Activated CD4-positive, alpha-beta T cell treated with anti-CD3 and anti-CD28 coated beads for 48 hours (primary cell): ENCODE measurements around the gene UMAD1.

Experiments
- DNase-seq: peaks from one replicate; pipeline ENCODE4 v3.0.0-alpha.2; 2020

The UMAD1 gene

DNA sequence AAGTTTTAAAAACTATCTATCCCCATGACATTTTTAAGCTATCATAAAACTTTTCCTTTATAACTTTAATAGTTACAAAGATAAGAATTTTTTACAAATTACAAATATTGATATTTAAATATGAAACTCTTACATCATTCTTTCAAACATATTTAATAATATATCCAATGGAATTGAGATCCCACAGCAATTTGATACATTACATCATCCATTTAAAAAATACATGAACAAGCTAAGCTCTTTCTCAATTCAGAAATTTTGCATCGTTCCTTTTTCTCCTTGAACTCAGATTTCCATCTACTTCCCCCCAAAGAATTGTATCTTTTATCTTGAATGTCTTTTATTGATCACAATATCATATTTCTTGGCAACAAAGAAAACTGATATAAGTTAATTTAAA, 209.6 kb downstream of the UMAD1 start:
- DNase-seq, result no peak

DNA sequence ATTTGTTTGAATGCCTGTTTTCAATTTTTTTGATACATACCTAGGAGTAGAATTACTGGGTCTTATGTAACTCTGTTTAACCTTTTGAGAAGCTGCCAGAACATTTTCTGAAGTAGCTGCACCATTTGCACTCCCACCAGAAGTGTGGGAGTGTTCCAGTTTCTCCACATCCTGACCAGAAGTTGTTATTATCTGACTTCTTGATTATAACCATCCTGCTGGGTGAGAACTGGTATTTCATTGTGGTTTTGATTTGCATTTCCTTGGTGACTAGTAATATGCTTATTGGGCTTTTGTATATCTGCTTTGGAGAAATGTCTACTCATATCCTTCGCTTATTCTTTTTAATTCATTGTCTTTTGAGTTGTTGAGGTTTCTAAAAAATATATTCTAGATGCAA, 210.8 kb downstream of the UMAD1 start:
- DNase-seq, result no peak

DNA sequence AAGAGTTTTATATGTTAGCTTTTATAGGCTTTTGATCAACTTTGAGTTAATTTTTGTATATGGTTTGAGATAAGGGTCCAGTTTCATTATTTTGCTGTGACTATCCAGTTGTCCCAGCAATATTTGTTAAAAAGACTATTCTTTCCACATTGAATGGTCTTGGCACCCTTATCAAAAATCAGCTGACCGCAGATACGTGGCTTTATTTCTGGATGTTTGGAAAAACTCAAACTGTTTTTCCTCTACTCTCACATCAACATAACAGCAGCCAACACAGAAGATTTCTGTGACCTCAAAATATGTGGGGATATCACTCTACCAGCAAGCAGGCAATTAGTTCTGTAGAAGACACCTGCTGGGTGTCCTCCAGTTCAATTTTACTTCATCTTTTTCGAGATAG, 211.4 kb downstream of the UMAD1 start:
- no peak for DNase-seq

DNA sequence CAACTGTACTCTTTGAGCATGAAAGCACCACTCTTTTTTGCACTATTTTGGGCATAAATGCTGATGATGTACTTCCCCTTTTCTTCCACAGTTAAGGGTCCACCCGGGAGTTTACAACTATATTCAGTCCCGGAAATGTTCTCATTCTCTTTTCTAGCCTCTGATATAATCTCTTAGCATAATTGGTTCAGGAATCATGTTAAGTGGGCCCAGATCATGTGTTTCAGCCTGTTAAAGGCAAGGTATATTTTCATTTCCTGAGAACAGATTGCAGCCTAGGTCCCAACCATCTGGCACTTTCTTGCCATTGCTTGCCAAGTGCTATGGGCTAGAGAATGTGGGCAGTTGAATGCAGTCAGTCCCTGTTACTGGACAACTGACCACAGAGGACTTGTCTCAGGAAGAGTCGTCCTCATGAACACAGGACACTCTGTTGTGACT, 216.6 kb downstream of the UMAD1 start:
- DNase-seq, result no peak

DNA sequence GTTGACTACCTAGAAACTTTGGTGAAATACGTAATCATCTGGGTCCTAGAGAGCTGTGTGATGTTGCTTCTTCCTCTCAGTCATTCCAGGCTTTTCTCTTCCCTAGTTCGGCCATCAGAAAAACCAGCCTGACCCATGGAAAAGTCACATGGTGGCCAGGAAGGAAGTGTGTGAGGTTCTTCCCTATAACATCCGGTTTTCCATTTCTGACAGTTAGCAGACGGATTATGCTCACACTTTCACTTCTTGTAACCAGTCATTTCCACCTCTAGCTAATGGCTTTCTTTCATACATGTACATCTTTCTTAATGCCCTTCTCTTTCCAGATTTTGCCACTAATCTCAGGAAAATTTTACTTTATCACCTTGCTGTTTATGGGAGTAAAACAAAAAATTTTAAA, 218.0 kb downstream of the UMAD1 start:
- DNase-seq, result no peak

DNA sequence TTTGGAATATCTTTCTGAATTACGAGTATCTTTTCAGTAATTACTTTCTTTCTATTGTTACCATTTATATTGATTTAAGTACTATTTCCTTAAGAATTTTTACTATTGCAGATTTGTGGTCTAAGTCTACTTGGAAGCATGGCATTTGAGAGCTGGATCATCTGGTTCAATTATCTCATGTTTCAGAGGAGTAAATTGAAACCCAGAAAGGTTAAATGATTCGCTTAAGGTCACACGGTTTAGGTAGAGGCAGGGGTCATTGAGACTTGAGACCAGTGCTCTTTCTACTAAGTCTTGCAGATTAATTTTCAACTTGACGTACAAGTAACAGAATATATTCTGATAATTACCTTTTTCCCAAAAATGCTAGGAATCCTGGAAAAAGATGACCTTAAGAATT, 218.9 kb downstream of the UMAD1 start:
- DNase-seq, result no peak

DNA sequence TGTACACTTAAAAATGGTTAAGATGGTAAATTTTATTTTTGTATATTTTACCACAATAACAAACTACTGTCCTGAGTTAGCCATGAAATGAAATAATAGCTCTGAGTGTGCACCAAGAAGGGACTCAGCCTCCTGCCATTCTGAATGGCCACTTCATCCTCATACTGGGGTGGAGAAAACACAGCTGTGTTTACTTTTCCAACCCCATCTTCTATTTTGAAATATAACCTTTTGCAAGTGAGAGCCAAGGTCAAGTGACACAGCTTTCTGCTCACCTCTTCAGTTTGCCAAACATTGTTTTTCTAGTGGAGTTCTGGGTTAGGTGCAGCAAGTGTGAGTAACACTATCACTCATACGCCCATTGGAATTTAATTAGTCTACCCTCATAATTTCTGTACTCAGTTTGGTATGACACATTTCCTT, 220.7 kb downstream of the UMAD1 start:
- no peak for DNase-seq

DNA sequence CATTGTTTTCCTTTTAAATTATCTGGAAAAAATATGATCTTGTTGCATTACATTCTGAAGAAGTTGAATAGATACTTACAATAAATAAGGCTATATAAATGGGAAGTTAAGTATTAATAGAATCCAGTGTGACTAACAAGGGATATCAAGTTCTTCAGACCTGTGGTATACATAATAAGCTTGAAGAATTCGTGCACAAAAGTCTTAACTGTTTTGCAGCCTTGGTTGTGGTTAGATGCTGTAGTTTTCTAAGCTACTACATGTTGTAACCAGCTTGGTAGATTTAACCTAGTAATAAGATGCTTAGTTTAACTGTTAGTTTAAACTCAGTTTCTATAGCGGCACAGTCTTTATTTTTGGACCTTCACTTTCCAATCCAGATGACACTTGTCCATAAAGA, 221.8 kb downstream of the UMAD1 start:
- DNase-seq, result no peak

DNA sequence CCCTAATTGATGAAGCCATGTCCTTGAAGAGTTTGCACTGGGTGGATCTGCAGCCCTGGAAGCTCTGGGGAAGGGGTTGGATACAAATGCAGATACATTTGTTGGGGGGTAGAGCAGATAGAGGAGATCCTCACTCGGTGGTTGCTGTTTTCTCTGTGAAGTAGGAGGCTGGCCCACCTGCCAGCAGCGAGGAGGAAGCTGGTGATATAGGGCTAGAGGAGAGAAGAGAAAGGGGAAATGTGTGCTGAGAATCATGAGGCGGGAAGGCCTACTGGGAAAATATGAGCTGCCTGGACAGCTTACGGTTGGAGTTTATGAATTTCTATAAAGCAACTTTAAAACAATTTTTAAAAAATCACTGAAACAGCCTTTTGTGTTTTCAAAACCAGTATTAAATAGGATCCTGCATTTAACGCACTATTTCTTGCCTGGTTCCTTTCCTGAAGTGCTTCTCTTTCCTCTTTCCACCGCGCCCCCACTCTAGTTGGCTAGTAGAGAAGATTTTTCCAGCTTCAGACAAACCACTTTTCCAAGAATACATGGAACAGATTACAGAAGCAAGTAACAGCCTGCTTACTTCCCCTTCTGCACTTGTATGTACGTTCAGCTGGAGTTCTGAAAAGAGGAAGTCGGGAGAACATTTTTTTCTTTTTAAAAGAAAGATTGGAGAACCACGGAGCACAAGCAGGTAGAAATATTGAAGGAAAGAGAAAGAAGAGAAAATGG, 227.5 kb downstream of the UMAD1 start:
- DNase-seq, result no peak

DNA sequence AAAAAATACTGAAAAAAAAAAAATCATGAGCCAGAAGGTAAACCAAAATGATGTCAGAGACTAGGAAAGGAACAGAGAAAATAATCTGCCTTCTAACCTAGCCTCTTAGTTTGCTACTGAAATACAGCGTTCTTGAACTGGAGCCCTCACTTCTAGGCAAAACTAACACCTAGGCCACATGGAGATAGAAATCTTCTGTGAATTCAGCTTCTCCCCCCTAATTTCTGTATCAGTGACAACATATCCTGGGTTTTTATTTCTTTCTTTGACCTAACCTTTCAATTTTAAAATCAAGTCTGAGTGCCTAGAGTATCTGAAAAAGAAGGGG, 228.0 kb downstream of the UMAD1 start:
- no peak for DNase-seq

DNA sequence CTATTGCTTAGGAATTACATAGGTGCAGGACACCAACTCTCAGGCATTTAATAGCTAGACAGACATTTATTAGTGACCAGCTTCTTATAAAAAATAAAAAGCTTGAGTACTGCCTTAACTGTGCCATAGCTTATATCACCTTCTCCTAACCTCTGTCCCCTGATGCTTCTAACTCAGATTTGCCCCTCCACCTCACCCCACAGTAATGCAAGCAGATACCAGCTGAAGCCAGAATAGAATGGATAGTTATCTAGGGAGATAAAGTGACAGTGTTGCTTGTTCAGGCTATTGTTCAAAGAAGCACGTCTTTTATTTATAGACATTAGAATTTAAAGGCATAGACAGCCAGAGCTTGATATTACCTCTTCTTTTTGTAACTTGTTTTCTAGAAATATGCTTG, 228.5 kb downstream of the UMAD1 start:
- no peak for DNase-seq

DNA sequence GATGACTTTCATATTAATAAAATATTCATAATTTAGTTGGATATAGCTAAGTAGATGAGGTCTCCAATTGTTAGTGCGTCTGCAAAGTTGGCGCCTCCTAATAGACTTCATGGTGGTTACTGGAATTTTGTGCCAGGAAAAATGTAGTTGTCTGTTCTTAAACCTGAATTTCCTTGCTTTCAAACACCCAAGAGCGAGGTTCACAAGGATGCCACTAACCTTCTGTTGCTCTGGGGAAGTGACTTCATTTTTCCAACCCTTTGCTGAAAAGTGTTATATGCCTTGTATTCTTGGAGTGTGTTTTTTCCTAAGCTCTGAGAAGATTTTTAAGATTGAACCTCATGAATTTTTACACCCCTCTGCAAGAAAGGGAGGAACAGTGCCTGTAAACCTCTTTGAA, 229.1 kb downstream of the UMAD1 start:
- DNase-seq, result no peak

DNA sequence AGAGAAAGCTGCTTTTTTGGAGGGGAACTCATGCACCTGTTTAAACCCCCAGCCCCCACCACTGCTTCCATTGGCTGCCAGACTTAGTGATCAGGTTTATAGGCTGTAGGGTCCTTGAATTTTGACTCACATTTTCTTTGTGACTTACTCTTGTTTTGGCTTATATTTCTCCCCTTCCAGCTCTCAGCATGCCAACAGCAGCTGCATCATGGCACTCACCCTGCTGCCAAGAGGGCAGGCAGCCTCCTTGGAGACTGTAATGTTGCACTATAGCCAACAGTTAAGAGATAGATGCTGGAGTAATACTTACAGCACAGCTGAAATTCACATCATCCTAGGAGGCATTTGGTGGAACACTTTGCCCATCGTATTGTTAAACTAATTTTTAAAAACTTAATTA, 230.0 kb downstream of the UMAD1 start:
- no peak for DNase-seq

DNA sequence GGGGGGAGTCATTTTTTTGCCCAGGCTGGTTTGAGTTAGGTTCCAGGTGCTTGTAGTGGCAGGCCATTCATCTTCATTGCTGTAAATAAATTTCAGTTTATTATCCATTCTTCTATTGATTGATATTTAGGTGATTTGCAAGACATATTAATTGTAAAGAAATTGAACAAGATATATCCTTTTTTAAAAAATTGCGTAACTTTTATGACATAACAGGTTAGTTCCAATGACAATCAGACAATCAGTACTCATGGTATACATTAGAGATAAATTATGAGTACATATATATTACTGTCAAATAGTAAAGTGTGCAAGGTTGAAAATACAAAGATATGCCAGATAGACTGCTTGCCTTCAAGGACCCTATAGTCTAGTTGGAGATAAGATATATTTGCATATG, 235.9 kb downstream of the UMAD1 start:
- DNase-seq, result no peak

DNA sequence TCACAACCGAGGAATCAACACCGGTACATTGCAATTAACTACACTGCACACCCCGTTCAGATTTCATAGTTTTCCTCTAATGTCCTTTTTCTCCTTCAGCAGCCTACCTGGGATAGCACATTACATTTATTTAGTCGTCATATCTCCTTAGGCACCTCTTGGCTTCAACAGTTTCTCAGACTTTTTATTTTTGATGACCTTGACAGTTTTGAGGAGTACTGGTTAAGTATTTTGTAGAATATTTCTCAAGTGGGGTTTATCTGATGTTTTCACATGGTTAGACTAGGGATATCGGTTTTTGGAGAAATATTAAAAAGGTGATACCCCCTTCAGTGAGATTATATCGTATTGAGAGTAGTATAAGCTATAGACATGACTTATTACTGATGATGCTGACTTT, 241.0 kb downstream of the UMAD1 start:
- no peak for DNase-seq

DNA sequence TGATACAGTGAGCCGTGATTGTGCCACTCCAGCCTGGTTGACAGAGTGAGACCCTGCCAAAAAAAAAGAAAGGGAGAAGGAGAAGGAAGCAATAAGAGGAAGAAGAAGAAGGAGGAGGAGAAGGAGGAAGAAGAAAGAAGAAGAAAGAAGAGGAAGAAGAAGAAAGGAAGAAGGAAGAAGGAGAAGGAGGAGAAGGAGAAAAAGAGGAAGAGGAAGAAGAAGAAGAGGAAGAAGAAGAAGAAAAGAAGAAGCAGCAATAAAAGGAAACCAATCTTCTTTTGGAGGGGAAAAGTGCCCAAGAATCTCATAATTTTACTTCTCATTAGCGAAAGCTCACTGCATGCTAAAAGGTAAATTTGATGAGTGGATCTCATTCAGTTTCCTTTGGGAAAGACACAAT, 242.3 kb downstream of the UMAD1 start:
- DNase-seq, result no peak

DNA sequence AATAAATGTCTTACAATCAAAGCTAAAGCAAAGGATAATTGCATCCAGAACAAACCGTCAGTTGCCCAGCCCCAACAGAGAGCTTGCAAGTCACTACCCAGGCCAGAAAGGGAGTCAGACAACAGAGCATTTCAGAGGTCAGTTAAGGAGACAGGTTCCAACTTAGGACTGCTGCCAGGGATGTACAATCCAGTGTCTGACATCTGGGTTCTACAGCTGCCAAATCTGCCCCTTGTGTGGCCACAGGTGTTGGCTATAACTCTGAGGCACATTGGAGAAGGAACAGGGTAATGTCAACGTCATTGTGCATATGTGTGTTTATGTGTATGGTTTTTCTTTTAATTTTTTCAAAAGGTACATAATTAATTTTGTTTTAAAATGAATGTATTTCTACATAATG, 242.8 kb downstream of the UMAD1 start:
- DNase-seq, result no peak

DNA sequence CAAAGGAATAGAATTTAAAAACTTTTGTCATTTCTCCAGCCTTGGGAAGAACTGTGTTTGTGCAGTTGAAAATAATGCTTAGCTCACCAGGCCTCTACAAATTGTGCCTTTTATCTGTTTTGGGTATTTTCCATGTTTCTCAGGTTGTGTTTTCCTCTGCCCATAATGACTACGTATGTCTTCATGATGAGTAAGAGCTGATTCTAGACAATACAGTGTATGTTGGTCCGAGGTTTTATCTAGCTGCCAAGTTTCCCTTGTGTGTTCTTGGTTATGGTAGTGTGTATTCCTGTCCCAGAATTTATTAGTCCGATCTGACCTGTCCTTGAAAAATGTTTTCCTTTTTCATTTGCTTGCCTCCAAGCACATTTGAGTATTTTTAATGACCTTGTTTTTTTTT, 244.3 kb downstream of the UMAD1 start:
- no peak for DNase-seq

DNA sequence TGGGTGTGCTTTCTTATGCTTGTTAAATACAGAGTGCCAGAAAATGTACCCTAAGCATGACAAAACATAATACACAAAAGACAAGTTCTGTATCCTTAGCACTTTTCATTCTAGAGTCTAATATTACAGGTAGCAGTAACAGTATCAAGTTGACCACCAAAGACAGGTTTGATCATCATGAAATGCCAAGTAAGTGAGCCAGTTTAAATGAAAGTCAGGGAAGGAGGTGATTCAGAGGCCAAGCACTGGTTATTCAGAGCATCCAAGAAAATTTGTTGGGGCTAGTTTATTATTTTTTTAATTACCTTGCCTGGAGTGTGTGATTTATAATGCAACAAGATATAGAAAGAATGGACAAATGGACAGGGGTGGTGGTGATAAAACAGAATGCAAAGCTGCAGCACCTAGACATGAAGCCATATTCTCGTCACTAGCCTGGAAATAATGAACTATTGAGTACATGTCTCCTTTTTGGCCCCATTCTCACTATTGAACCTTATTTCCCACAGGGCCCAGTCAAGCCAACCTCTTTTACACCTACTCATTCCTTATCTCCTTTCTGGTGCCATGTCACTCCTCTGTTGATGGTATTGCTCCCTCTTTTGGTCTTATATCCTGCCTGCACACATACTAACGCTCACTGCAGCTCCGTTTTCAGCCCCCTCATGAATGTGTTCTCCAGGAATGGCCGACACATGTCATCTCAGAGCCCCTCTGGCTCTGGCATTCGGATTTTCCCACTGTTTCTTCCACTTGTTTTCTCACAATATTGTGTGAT, 249.4 kb downstream of the UMAD1 start:
- no peak for DNase-seq

DNA sequence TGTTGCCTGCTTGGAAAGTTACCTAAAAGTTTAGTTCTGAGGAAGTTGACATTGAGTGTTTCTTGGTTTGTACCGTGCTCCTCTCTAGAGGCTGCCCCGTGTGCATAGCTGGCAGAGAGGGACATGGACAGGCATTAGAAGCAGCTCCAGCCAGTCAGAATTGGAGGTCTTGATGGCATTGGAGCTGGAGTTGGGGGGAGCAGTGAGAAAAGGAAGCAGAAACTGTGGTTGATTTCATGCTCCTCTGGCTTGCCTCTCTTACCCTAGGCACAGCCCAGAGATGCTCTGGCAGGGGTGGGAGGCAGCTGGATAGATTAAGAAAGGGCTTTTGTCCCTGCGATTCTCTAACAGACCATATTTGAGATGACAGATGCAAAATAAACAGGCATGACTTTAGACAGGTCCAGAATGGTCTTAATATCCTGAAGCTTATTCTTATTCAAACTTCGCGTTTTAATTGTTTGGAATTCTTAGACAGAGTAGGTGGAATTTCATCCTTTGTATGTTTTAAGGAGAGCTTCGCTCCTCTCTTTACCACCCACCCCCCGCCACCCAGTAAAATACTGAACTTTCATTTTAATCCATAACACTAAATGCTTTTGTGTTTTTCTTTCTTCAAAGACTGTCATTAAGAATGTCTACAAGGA, 254.6 kb downstream of the UMAD1 start:
- DNase-seq, result no peak

DNA sequence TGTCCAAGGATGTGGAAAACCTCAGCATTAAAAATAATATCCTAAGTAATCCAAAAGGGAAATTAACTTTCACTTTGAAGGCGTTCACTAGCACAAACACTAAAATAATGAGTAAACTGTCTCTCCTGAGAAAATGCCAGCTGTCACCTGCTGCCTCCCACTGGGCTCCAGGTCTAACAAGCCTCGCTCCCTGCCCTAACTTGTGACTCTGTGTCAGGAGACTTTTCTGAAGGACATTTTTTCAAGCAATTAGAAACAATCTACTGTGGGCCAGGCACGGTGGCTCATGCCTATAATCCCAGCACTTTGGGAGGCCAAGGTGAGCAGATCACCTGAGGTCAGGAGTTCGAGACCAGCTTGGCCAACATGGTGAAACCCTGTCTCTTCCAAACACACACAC, 255.2 kb downstream of the UMAD1 start:
- no peak for DNase-seq

DNA sequence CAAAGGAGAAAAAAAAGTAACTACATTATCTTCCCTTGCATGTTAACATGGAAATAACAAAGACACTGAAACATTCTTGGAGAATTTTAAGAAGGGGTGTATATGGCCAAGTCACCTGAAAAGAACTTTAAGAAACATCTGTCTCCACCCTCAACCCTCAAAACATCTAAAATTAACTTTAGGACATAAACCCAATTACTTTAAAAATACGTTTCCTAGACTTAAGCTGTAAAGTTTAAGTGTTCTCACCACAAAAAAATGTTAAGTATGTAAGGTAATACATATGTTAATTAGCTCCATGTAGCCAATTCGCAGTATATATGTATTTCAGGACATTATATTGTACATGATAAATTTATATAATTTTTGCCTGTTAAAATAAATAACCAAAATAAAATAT, 257.0 kb downstream of the UMAD1 start:
- DNase-seq, result no peak

DNA sequence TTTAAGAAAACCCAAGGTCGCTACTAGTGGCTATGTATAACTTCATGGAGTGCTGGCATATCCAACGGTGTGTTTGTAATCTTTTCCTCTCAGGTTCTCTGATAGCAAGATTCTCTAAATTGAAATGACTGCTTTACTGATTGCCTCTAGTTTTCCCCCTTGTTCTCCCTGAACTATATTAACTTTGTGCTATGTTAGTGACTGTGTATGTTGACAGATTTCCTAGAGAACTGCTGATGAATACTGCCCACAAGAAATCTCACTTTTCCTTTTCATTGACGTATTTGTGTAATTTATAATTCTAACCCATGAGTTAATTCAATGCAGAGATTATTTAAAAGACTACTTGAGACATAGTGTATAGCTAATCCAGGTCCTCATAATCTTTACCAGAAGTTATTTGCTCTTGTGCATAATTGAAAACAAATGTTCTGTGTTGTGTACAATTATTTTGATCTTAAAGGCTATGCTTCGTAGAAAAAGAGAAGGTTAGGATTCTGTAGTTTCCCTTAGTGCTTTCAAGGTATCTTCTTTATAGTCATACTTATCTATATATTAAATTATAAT, 257.5 kb downstream of the UMAD1 start:
- DNase-seq, result no peak

DNA sequence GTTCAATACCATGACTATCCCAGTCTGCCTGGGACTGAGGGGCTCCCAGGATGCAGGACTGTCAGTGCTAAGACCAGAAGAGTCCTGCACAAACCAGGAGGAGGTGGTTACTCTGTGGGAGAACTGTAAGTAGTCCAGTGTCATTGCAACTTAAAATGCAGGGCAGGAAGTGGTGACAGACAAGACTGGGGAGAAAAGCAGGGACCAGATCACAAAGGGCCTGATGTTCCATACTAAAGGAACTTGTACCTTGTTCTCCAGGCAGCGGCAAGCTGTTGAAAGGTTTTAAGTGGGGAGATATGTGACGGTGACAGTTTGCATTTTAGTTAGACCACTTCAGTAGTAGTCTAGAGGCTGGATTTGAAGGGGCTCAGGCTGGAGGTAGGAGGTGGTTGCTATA, 262.3 kb downstream of the UMAD1 start:
- DNase-seq, result no peak
